GM12873 (cell line): ENCODE results near the gene DPH7.

ENCODE experiments used
- TF ChIP-seq, protein P1 (sequence below): IDR thresholded peaks from 2 replicates; pipeline ENCODE4 v1.5.1; 2012; ENCODE audit warnings: low read depth, mild to moderate bottlenecking, moderate library complexity, low read length, control low read depth; ENCODE audit not compliant: insufficient read depth; ENCODE audit errors: missing control alignments

DPH7 gene

DNA sequence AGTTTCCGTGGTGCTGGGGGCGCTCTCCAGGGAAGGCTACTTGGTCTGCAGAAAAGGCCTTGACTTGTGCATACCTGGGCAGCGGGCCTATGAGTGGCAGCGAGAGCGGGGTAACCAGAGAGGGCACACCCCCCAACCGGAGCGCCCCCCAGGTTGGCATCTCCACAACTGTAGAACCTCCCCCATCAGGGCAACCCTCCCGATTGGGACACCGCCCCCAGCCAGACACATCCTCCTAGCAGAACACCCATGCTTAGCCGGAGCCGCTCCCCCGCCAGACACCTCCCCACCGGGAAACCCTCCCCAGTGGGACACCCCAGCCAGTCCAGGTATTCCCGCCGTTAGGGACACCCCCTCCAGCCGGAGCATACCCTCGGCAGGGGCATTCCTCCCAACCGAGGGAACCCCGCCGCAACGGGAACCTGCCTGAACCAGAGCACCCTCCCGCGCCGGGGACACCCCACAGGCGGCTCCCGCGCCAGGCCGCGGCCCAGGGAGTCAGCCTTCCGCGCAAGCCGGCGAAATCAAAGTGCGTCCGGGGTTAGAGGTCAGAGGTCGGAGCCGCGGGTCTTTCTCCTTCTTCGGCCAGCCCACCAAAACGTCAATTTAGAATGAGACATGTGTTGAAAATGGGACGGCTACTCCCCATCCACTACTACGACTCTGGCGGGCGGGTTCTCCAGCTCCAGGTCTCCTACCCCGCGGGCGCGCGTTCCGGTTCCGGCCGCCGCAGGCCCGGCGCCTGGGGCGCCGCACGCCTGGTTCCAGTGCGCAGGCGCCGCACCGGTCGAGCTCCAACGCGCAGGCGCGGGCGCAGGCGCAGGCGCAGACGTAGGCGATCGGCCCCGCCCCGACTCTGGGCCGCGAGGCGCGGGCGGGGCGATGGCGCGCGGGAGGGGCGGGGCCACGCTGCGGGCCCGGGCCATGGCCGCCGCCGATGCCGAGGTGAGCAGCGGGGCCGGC lies 39.7 kb upstream of the DPH7 start, which contains the start of gene EHMT1:
Gene EHMT1 (plus strand): TSS at position 901 of the 963 bp plus-strand sequence. CDS start 24 bp downstream, at position 925.
- TF ChIP-seq, protein P1, sequence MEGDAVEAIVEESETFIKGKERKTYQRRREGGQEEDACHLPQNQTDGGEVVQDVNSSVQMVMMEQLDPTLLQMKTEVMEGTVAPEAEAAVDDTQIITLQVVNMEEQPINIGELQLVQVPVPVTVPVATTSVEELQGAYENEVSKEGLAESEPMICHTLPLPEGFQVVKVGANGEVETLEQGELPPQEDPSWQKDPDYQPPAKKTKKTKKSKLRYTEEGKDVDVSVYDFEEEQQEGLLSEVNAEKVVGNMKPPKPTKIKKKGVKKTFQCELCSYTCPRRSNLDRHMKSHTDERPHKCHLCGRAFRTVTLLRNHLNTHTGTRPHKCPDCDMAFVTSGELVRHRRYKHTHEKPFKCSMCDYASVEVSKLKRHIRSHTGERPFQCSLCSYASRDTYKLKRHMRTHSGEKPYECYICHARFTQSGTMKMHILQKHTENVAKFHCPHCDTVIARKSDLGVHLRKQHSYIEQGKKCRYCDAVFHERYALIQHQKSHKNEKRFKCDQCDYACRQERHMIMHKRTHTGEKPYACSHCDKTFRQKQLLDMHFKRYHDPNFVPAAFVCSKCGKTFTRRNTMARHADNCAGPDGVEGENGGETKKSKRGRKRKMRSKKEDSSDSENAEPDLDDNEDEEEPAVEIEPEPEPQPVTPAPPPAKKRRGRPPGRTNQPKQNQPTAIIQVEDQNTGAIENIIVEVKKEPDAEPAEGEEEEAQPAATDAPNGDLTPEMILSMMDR, result no peak

DNA sequence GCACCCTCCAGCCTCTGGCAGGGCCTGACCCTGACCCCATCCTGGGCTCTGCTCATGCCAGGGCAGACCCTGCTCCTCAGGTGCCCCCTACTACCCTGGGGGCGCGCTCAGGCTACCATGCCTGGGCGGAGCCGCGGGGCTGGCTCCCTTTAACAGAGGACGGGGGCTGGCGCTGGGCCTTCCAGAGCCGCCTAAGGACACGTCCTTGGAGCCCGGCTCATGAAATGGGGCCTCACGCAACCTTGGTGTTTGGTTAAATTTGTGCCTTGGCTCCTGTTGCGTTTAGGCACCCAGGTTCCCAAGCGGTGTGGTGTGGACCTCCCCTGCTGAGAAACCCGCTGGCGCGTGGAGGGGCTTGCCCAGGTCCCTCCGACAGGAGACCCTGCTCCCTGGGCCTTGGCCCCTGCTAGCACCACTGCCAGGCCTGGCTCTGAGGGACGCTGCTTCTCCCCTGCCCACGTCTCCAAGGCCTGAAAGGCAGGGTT lies 36.7 kb upstream of the DPH7 start:
- TF ChIP-seq, protein P1, result no peak

DNA sequence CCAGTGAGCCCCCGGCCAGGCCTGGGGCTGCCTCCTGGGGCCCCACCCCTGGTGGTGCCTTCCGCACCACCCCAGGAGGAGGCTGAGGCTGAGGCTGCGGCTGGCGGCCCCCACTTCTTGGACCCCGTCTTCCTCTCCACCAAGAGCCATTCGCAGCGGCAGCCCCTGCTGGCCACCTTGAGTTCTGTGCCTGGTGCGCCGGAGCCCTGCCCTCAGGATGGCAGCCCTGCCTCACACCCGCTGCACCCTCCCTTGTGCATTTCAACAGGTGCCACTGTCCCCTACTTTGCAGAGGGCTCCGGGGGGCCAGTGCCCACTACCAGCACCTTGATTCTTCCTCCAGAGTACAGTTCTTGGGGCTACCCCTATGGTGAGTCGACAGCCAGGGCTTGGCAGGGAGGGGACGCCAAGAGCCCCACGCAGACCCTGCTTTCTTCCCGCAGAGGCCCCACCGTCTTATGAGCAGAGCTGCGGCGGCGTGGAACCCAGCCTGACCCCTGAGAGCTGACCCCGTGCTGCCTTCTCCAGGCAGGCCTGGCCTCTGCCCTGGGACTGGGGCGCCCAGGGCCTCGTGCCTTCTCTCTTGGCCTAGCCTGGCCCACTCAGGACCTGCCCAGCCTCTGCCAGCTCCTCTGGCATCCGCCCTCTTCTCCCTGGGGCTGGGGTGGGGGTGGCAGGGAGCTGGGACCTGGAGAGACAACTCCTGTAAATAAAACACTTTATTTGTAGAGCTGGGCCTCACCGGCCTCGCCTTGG lies 36.1 kb upstream of the DPH7 start:
- TF ChIP-seq, protein P1, result peak; percentile 5

DNA sequence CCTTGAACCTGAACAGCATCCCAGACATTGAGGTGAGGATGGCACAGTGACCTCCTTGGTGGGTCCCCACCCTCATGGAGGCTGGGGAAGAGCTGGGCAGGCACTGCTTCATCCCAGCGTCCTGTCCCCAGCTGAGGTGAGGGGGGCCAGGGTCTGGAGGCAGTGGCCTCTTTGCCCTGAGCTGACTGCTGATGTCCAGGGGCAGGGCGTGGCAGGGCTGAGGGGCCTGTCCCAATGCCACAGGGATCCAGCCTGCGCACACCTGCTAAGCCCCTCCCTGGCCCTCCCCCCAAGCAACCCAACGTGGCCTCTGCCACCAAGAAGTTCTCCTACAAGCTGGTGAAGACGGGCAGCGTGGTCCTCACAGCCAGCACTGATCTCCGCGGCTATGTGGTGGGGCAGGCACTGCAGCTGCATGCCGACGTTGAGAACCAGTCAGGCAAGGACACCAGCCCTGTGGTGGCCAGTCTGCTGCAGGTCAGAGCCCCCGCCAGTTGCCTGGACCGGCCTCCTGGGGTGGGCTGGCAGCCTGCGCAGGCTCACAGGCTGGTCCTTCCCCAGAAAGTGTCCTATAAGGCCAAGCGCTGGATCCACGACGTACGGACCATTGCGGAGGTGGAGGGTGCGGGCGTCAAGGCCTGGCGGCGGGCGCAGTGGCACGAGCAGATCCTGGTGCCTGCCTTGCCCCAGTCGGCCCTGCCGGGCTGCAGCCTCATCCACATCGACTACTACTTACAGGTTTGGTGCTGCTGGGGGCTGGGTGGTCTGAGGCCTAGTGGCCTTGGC lies 35.2 kb upstream of the DPH7 start:
- TF ChIP-seq, protein P1, result no peak

DNA sequence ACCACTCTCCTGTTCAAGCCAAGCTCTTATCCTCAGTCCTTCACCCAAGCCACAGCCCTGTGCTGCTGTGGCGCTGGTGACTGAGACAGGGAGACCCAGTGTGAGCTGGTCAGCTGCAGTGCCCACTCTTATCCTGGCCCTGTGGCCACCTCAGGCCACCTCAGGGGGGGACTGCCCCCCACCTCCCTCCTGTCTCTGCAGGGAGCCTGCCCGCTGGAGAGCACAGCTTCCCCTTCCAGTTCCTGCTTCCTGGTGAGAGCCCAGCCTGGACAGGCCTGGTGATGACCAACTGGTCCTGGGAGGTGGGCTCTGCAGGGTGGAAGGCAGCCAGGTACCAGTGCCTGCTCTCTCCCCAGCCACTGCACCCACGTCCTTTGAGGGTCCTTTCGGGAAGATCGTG lies 34.5 kb upstream of the DPH7 start:
- TF ChIP-seq, protein P1, result no peak

DNA sequence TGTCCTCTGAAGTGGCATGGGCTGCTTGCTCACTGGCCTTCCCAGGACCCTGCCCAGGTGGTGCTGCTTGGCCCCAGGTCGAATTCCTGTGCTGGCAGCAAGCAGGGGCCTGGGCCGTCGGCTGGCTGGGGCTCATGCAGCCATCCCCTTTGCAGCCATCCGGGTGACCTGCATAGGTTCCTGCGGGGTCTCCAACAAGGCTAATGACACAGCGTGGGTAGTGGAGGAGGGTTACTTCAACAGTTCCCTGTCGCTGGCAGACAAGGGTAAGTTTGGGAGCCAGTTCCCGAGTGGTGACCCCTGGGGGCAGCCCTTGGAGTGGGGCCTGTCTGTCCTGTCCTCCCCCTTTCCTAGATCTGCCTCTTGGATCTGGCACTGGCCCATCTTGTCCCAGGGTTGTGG lies 34.0 kb upstream of the DPH7 start:
- TF ChIP-seq, protein P1, result no peak
